ENCODE data around the gene RHAG.
"Not testable (repeated sequence)": the region's sequence is repeated elsewhere in the genome, so short reads cannot be mapped to it uniquely, and the experiment has no call there.

Gene RHAG

DNA sequence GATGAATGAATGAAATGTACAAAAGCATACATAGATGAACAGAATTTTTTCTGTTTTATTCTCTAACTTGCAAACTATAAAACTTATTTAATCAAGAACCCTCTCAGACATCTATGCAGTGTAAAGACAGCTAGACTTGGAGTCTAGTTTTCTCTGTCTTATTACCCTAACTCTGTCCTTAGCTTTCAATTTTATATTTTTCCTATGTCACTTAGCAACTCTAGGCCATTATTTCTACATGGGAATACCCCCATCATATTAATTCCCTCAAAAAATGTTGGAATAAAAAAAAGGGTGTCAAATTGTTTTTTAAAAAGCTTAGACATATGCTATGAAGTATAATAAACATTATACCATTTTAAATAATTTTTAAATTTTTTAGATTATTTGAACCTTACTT lies 1.2 kb downstream of the RHAG start:
- DNase-seq, result no peak

DNA sequence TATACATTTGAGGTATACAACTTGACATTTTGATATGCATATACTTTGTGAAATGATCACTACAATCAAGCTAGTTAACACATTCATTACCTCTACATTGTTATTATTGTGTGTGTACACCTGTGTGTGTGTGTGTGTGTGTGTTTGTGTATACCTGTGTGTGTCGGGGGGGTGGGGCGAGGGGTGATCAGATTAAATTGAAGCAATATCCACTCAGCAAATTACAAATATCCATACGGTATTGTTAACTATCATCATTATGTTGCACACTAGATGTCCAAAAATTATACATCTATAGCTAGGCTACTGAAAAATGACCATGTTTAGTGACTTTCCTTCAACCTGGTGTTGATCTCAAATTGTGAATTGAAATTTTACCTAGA lies 1.8 kb downstream of the RHAG start:
- DNase-seq, result no peak

DNA sequence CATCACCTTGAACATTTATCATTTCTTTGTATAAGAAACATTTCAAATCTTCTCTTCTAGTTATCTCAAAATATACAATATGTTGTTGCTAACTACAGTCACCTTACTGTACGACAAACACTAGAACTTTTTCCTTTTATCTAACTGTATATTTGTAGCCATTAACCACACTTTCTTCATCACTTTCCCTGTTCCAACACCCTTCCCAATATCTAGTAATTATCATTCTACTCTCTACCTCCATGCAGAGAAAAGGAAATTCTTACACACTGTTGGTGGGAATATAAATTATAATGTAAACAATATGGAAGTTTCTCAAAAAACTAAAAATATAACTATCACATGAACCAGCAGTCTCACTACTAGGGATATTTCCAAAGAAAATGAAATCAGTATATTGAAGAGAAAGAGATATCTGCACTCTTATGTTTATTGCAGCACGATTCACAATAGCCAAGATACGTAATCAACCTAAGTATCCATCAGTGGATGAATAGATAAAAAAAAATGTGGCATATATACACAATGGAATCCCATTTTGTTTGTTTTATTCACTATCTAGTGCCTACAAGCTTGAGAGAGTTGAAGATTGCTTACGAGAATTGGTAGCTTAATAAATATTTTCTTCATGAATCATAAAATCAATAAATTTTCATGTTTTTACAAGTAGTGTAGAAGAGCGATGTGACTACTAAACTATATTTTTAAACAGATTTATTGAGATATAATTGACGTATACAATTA lies 2.4 kb downstream of the RHAG start:
- no peak for DNase-seq

DNA sequence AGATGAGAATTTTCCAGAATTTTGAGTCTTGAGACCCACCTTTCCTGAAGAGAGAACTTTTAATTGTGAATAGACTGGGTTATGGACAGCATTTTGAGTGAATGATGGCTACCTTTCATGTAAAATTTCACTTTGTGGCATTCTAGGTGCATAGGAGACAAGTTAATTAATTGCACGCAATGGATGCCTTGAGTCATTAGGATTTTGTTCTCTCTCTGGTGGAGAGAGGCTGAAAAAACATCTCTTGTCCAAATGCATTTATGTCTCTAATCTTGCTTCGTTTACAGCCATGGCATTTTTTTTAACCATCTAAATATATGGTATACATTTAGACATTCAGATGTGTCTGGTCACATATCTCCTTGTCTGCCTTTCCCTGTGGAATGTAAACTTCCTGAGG lies 3.1 kb downstream of the RHAG start:
- no peak for DNase-seq

DNA sequence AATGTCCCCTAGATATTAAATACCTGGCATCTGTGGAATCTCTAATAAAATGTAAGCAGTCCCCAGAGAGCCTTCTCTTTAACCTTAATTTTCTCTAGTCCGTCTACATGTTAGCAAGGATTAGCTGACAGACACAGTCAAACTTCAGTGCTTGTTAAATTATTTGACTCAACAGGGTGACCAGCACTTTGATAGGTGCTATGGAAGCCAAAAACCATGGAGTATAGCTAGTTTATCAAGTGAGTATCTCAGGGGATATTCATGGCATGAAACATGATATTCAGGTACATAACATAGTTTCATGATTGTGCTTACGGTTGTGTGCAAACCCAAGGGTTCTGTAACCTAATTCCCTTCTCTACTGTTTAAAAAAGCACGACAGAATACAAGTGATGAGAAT lies 3.9 kb downstream of the RHAG start:
- no peak for DNase-seq

DNA sequence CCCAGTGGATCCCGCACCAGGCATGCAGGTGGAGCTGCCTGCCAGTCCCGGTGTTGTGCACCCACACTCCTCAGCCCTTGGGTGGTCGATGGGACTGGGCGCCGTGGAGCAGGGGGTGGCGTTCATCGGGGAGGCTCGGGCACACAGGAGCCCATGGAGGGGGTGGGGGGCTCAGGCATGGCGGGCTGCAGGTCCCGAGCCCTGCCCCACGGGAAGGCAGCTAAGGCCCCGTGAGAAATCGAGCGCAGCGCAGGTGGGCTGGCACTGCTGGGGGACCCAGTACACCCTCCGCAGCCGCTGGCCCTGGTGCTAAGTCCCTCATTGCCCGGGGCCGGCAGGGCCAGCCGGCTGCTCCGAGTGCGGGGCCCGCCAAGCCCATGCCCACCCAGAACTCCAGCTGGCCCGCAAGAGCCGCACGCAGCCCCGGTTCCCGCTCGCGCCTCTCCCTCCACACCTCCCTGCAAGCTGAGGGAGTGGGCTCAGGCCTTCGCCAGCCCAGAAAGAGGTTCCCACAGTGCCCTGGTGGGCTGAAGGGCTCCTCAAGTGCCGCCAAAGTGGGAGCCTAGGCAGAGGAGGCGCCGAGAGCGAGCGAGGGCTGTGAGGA lies 7.1 kb downstream of the RHAG start:
- DNase-seq, result not testable (repeated sequence)

DNA sequence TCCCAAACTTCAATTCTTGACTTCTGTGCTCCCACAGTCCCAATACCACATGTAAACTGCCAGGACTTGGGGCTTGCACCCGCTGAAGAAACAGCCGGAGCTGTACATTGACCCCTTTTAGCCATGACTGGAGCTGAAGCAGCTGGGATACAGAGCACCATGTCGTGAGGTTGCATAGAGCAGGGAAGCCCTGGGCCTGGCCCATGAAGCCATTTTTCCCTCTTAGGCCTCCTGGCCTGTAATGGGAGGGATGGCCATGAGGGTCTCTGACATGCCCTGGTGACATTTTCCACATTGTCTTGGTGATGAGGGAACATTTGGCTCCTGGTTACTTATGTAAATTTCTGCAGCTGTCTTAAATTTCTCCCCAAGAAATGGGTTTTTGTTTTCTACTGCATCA lies 9.8 kb downstream of the RHAG start:
- DNase-seq, result no peak

DNA sequence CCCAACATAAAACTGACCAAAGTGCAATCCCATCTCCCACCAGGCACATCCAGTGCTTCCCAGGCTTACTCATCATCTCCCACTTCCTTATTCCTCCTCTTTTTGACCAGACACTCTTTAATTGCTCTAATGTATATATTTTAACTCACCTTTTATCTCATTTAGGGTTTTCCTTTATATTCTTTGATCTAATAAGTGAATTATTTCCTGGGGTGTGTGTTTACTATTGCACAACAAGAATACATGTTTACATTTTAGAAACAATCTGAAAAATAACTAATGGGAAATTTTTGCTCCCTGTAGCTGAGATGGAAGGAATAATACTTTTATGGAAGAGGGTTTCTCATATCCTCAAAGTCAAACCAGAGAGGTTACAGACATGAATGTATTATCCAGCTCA lies 18.4 kb downstream of the RHAG start:
- DNase-seq, result no peak

DNA sequence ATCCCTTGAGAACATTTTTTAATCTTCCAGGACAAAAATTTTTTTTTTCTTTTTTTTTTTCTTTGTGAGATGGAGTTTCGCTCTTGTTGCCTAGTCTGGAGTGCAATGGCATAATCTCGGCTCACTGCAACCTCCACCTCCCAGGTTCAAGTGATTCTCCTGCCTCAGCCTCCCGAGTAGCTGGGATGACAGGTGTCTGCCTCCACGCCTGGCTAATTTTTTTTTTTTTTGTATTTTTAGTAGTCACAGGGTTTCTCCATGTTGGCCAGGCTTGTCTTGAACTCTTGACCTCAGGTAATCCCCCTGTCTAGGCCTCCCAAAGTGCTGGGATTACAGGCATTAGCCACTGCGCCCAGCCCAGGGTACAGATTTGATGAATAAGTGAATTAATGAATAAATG lies 22.5 kb downstream of the RHAG start:
- DNase-seq, result not testable (repeated sequence)

DNA sequence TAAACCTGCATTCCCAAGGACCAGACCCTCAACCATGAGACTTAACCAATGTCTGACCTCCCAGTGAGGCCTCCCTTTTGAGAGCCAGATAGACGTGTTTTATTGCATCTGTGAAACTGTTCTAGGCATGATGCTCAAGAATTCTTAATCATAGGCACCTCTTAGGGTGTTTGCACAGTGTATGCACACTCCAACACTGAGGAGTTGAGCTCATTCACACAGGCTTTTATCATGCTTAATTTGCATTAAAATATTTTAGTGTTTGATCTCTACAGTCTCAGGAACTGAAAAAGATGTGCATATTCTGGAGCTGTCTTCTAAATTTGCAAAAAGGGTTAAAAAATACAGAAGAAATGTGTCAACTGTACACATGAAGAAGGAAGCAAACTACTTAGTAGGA lies 27.4 kb downstream of the RHAG start:
- DNase-seq, result no peak

DNA sequence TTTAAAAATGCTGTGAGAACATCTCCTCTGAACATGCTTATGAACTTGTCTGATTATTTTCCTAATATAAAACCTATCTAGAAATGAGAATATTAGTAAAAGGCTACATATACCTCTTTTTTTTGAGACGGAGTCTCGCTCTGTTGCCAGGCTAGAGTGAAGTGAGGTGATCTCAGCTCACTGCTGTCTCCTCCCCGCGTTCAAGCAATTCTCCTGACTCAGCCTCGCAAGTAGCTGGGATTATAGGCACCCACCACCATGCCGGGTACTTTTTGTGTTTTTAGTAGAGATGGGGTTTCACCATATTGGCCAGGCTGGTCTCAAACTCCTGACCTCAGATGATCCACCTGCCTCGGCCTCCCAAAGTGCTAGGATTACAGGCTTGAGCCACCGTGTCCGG lies 28.4 kb downstream of the RHAG start:
- not testable (repeated sequence) for DNase-seq

DNA sequence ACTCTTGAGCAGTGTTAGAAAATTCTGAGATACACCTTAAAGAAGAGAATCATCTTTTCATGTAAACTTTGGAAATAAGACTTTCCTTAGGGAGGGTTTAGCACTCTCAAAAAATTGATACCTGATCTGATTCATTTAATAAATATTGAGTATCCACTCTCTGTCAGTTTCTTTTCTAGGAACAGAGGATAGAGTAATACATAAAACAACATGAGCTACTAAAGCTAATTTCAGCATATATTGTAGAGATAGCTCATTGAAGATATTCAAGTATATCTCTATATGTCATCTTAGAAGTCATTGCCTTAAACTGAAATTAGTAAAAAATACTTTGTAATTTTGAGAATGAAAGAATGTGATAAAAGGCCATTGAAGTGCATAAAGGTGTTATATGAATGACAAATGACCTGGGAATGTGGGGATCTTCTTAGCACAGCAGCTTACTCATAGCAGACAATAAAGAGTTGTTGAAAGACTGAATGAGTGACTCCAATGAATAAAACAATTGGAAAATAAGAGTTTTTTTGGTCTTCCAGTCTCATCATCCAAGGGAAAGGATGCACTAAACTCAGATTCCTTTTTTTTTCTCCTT lies 29.2 kb downstream of the RHAG start:
- no peak for DNase-seq

DNA sequence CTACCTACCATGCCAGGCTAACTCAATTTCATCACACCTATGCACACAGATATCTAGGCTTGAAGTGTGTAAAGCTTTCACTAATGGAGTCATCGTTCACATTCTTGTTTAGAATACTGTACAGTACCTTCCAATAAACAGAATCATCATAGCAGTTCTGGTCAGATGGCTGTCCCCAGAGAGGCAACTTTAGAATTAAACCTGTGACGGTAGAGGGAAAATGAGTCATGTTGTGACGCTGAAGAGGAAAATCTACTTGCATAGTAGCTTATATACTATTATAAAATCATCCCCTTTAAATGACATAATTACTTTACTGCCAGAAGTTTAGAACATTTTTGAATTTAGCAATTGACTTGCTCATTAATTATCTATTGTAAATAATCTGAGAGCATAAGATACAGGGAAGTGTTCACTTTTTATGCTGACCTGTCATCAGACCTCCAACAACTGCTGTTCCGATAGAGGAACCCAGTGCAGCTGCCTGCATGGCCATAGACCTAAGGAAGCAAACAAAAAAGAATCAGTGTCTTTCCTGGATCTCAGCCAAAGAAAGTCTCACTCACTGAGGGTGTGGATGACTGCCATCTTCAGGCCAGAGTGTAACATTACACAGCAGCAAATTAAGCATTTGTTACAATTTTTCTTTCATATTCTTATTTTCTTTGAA lies 29.8 kb downstream of the RHAG start:
- DNase-seq, result peak; percentile 87

DNA sequence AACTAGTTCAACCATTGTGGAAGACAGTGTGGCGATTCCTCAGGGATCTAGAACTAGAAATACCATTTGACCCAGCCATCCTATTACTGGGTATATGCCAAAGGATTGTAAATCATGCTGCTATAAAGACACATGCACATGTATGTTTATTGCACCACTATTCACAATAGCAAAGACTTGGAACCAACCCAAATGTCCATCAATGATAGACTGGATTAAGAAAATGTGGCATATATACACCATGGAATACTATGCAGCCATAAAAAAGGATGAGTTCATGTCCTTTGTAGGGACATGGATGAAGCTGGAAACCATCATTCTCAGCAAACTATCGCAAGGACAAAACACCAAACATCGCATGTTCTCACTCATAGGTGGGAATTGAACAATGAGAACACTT lies 32.6 kb downstream of the RHAG start:
- DNase-seq, result not testable (repeated sequence)

DNA sequence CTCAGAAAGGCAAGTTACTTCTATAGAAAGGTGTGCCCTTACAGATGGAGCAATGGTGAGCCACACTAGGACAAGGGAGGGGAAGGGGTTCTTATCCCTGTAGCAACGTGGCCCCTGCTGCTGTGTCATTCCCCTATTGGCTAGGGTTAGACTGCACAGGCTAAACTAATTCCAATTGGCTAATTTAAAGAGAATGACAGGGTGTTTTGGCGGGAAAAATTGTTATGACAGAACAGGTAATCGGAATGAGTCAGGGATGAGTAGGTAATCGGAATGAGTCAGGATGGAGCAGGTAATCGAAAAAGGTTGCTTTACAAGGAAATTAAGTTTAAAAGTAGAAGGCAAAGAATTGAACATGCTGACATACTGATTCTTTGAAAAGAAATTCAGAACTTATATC lies 49.4 kb downstream of the RHAG start:
- not testable (repeated sequence) for DNase-seq

DNA sequence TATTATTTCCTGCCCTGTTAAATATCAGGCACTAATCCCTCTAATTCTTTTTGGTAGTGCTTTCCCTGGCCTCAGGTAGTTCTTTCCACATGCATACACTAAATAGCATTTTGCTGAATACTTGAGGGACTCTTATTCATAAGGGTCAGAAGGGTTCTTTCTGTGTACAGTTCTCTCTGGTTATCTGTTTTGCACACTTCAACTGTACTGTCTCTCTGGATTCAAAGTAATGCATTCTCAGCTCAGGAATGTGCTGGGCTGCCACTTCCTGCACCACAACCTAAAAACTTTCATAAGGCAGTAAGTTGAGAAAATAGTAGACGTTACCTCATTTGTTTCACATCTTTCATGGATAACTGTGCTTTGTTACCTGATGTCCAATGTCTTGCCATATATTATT lies 54.1 kb downstream of the RHAG start:
- no peak for DNase-seq

DNA sequence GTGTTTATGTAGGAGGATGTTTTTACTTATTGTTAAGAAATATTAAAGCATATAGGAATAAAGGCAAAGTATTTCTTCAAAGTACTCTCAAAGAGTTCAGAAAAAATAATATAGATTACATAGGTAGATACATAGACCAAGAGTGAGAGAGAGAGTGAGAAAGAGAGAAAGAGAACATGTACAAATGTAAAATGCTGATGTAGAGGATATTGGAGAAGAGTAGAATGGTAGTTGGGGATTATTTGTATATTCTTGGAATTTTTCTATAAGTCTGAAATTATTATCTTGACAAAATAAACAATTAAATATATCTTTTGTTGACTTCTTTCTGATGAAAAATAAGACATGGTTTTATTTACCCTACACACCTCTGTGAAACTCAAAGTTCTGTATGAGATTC lies 57.0 kb downstream of the RHAG start:
- no peak for DNase-seq

DNA sequence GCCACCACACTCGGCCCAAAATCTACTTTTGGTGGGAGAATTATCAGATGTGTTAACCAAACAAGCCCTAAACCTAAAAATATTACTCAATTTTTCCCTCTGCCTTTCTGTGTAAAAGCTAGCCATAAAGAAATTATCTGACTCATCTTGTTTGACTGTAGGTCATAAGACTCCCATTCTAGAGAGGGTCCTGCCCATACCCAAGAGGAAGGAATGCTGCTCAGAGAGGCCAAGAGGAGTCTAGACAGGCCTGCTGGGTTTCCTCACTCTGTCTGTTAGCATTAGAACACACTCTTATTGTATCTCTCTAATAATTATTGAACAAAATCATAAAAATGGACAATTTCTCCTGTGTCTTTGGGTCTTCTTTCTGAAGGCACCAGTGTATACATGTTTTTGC lies 60.0 kb downstream of the RHAG start:
- no peak for DNase-seq

DNA sequence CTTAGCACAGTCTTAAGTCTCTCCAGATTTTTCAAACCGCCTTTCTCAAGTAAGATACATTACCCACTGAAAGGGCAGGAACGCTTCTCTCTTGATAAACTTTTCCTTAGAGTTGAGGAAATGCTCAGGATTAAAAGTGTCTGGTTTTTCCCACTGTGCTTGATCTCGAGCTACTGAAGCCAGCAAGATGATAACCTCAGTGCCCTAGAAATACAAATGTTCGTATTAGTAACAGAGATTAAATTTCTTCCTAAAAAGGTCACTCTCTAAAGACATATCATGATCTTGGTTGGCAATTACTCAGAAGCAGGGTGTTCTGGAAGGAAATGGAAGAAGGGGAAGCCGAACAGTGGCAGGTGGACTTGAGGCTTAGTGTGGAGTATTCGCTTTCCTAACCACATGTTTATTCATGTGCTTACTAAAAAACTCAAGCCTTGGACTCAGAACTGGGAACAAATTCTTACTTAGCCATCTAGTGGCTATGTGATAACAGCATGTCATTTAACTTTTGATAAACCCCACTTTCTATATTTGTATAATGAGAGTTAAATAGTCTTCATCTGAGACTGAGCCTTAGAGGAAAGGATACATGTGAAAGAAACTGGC lies 66.1 kb downstream of the RHAG start:
- DNase-seq, result no peak

DNA sequence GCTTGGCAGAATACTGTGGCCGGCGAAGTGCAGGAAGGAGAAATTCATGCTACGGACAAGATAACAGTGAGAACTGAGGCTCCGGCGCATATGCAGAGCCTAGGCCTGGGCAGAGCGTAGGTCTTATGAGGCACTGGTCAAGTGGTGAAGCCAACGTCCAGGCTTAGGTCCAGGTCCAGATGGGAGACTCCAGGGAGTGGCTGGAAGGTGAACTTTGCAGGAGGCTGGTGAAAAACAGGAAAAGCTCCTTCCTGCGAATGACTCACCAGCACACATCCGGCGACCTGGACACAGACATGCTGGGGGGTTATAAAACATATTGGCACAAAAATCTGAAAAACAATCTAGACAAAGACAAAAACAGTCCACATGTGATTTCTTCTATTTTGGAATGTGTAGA lies 70.8 kb downstream of the RHAG start:
- no peak for DNase-seq

DNA sequence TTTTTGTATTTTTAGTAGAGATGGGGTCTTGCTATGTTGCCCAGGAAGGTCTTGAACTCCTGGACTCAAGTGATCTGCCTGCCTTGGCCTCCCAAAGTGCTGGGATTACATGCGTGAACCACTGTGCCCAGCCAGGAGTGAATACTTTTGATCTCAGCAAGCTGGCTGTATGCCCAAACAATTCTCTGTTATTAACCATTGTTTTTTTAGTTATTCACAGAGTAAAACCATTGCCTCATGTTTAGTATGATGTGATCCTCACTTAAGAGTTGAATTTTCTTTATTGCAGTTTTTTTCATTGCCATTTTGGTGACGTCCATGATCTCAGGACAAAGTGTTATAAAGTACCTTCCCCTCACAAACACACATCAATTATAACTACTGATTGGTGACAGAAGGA lies 71.4 kb downstream of the RHAG start:
- DNase-seq, result no peak

DNA sequence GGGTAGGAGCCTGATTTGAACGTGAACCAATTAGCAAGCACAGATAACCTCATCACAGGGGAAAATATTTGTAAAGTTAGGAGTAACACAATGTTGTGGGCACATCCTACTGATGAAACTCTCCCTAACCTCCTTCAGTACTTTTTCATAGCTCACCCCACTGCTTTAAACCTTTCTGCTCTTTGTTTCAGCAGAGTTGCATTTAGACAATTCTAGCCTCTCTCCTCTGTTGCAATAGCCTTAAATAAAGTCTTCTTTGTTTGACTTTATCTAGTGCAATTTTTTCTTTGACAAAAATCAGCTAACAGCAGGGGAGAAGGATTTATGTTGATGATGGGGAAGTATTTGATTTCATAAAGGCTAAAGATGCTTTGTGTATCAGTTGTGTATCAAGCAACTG lies 72.1 kb downstream of the RHAG start:
- DNase-seq, result no peak

DNA sequence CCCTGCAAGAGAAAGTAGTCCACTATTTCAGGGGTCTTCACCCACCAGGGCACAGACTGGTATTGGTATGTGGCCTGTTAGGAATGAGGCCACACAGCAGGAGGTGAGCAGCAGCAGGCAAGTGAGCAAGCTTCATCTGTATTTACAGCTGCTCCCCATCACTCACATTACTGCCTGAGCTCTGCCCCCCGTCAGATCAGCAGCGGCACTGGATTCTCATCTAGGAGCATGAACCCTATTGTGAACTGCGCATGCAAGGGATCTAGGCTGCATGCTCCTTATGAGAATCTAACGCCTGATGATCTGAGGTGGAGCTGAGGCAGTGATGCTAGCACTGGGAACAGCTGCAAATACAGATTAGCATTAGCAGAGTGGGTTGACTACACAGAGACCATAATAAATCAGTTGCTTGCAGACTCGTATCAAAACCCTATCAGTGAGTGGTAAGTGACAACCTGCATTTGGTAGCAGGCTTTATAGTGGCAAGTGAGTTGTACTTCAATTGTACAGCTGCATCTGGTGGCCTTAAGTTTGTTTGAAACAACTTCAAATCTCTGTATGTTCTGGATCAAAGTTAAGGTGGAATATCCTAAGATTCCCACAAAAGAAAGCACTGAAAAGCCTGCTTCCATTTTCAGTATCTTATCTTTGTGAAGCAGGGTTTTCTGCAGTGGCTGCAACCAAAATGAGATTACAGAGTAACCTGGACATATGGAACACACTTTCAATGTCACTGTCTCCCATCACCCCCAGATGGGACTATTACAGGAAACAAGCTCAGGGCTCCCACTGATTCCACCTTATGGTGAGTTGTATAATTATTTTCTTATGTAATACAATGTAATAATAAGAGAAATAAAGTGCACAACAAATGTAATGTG lies 73.4 kb downstream of the RHAG start:
- DNase-seq, result no peak
